Measurements from ENCODE around the gene LRP1B.

GRCh38 chr2:140667203-140667602 is 1463.6 kb downstream of the LRP1B start:
- TF ChIP-seq SUZ12 (IDR thresholded peaks at IDR 0.05; ENCODE audit: extremely low read depth, insufficient read depth, insufficient read length) (no peak), YY1 (IDR thresholded peaks at IDR 0.05; ENCODE audit: insufficient read depth, insufficient read length) (no peak)

Data from NT2/D1 (cell line).